ENCODE data around the gene PAX7.

The PAX7 gene

GRCh38 chr1:18646091-18646785, 15.6 kb downstream of the PAX7 start:
- DNase-seq (ENCODE audit: low read depth in 2 of 2), result no peak
- TF ChIP-seq CTCF (IDR thresholded peaks at IDR 0.05; ENCODE audit: low read depth, low read length), result no peak
- no peak overlapping the region for H3K4me3 ChIP-seq (replicated peaks in 1 of 2; ENCODE audit: low read depth in 2 of 2, low read length in 2 of 2)

- TF ChIP-seq CTCF (IDR thresholded peaks at IDR 0.05; ENCODE audit: low read depth, low read length), result no peak
- H3K4me3 ChIP-seq (replicated peaks in 1 of 2; ENCODE audit: low read depth in 2 of 2, low read length in 2 of 2), result no peak overlapping the region
- no peak for DNase-seq (ENCODE audit: low read depth in 2 of 2)
Observed at GRCh38 chr1:18646786-18647410, 16.3 kb downstream of the PAX7 start.

GRCh38 chr1:18647681-18648214, 17.1 kb downstream of the PAX7 start:
- DNase-seq (ENCODE audit: low read depth in 2 of 2), result no peak
- no peak for TF ChIP-seq CTCF (IDR thresholded peaks at IDR 0.05; ENCODE audit: low read depth, low read length)
- no peak overlapping the region for H3K4me3 ChIP-seq (replicated peaks in 1 of 2; ENCODE audit: low read depth in 2 of 2, low read length in 2 of 2)

- no peak overlapping the region for H3K4me3 ChIP-seq (replicated peaks in 1 of 2; ENCODE audit: low read depth in 2 of 2, low read length in 2 of 2)
- no peak for TF ChIP-seq CTCF (IDR thresholded peaks at IDR 0.05; ENCODE audit: low read depth, low read length)
- DNase-seq (ENCODE audit: low read depth in 2 of 2), result no peak
Observed at GRCh38 chr1:18649693-18650370, 19.2 kb downstream of the PAX7 start.

- no peak for DNase-seq (ENCODE audit: low read depth in 2 of 2)
- TF ChIP-seq CTCF (IDR thresholded peaks at IDR 0.05; ENCODE audit: low read depth, low read length), result no peak
- no peak overlapping the region for H3K4me3 ChIP-seq (replicated peaks in 1 of 2; ENCODE audit: low read depth in 2 of 2, low read length in 2 of 2)
Observed at GRCh38 chr1:18651713-18652112, 21.1 kb downstream of the PAX7 start.

GRCh38 chr1:18652791-18653190, 22.1 kb downstream of the PAX7 start:
- TF ChIP-seq CTCF (IDR thresholded peaks at IDR 0.05; ENCODE audit: low read depth, low read length), result no peak
- DNase-seq (ENCODE audit: low read depth in 2 of 2), result no peak
- H3K4me3 ChIP-seq (replicated peaks in 1 of 2; ENCODE audit: low read depth in 2 of 2, low read length in 2 of 2), result no peak overlapping the region

All from cardiac fibroblast (primary cell).